Erythroblast (primary cell): ENCODE data around the gene SYCE1L.
A peak's percentile ranks its signal among the peaks of the same experiment; 100 is the strongest.
"Not testable (repeated sequence)": the region's sequence is repeated elsewhere in the genome, so short reads cannot be mapped to it uniquely, and the experiment has no call there.

ENCODE experiments used
- DNase-seq, 2 experiments: peaks; one replicate each; lab custom pipeline; 2025; lab: John Stamatoyannopoulos, UW
- GATA1 ChIP-seq: IDR thresholded peaks from 2 replicates; pipeline ENCODE4 v1.6.1; 2011; ENCODE audit warnings: low read depth, mild to moderate bottlenecking, control low read depth, low read length, moderate library complexity
- POLR2A ChIP-seq: IDR thresholded peaks from 2 replicates; pipeline ENCODE4 v1.6.1; 2011; ENCODE audit warnings: mild to moderate bottlenecking, low read length

SYCE1L gene

DNA sequence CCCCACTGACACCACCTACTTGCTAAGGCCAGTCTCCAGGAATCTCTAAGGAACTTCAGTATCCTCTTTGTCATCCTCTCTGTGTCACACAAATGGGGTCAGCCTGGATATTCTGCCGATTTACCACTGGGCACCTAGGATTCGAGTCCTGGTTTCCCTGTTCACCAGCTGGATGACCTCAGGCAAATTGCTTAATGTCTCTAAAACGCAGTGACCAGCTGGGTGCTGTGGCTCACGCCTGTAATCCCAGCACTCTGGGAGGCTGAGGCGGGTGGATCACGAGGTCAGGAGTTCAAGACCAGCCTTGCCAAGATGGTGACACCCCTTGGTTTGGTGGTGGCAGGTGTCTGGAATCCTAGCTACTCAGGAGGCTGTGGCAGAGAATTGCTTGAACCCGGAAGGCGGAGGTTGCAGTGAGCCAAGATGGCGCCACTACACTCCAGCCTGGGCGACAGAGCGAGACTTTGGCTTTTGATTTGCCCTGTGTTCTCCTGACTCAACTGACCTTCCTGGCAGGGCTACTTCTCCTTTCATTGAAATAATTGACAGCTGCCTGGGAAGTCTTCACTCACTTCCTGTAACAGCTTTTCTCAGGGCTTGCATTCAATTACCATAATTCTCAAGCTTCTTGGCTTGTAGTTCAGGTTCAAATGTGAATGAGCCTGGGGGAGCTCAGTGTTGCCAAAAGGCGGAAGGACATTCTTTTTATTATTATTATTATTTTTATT lies 15.4 kb downstream of the SYCE1L start:
- TF ChIP-seq GATA1 (no peak), POLR2A (no peak)
- DNase-seq = no peak

DNA sequence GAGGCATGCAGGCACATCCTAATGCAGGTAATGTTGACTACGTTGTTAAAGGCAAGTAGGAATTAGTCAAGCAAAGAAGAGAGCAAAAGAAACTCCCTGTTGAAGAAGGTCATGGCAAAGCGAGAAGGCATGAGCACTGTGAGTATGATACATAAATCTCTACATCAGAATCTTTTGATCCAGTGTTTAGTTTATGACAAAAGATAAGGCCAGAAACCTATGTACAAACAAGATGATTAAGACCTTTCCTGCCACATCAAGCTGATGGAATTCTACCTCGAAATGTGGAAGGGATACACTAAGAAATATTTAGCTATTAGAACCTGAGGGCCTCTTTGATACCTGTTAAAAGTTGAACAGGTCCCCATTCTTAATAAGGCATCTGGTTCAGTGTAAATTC lies 20.2 kb downstream of the SYCE1L start:
- DNase-seq = no peak

DNA sequence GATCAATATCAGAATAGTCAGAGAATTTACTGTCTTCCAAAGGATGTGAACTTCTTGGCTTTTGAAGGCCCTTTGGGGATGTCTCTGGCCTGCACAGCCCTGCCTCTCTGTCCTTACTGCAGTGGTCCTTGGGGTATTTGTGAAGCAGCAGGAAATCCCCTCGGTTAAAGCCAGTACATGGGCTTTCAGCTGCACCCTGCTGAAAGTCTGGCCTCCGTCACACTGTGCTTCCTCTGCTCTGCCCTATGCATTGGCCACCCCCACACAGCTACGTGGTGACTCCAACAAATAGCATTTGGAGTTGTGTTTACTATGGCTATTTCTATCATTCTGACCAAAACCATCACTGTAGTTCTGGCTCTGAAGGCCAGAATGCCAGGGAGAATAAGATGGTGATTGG lies 21.2 kb downstream of the SYCE1L start:
- no peak for TF ChIP-seq GATA1
- TF ChIP-seq POLR2A = no peak
- no peak for DNase-seq

More for the DNA sequence above, 20.2 kb downstream of the SYCE1L start:
- TF ChIP-seq POLR2A (no peak), GATA1 (no peak)

DNA sequence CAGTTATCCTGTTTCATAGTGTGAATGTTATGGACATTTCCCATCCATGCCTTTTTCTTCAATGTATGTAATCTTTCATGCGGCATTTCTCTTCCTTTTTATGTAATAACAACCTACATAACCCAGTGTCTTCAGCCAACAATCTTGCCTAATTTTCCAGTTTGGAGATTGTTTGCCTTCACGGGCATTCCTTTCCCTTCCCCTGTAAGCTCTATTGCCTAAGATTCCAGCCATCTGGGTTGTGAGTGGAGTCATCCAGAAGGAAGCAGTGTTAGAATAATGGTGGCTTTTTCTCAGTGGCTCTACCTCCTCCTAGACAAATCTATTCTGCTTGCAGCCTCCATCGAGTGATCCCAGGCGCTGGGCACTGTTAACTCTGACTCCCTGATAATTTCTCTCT lies 22.3 kb downstream of the SYCE1L start:
- no peak for DNase-seq
- TF ChIP-seq POLR2A = no peak
- TF ChIP-seq GATA1 = no peak

DNA sequence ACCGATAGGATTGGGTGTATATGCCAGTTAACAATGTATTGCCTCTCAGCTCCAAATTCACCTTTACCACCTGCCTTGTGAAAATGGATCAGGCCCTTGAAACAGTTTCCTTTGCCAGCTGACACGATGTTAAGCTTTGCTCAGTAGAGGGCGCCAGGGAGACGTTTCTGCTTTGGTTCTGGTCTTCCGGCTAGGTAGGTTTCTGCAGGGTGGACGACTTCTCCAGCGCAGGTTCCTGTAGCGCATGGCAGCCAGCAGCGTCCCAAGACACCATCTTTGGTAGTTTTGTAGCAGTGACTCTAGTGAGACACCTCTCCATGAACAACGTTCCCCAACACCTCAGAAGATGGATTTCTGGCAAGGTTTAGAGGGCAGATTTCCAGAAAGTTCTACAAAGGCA lies 24.0 kb downstream of the SYCE1L start:
- DNase-seq = peak; percentile 17 to 53
- TF ChIP-seq POLR2A = no peak
- no peak for TF ChIP-seq GATA1

DNA sequence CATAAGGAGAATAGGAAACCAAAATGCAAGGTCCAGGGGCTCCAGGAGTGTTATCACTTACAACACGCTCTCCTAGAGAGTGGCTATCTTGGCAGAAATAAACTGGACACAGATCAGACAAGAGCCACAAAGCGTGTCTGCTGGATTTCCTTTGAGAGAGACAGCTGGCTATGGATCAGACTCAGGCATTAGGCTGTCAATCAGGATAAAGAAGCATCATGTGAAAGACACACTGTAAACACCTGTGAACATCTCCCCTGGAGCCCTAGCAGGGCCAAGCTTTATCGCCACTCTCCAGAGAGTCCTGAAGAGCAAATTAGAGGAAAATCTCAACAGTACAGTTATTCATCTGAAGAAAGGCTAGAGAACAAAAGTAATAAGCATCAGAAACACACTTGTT lies 26.0 kb downstream of the SYCE1L start:
- no peak for TF ChIP-seq GATA1
- TF ChIP-seq POLR2A = no peak
- no peak for DNase-seq

DNA sequence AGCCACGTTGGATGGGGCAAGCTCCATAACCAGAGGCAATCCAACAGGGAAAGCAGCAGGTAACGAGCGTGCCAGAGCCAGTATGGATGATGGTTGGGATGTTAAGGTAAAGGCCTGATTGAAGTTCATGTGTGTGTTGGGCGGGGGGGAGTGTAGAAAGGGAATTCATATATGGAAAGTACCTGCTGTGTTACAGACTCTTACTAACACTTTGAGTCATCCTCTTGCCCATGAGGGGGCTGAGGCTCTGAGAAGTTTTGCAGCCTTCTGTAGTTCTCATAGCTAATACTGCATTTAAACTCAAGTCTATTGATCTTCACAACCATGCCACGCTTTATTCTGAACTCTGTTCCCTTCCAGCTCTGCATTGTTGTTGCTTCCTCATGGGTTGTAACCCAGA lies 28.5 kb downstream of the SYCE1L start:
- peak in 1 of 2 experiments; percentile 7 for DNase-seq
- TF ChIP-seq POLR2A (no peak), GATA1 (no peak)

DNA sequence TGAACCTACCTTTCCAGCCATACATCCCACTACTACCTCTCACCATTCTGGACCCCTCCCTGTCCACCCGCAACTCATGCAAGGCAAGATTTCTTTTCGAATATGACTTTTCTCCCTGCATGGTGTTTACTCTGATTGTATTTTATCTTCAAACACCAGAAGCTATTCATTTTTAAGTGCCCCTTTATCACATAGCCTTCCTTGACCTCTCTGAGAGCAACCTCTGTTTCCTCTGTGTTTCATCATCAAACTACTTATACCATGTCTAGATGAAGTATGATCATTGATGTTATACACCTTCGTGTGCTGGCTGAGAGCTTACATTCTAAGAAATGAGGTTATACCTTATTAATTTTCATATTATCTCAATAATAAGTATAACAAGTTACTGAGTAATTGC lies 31.8 kb downstream of the SYCE1L start:
- no peak for TF ChIP-seq GATA1
- no peak for TF ChIP-seq POLR2A
- peak; percentile 39 to 73 for DNase-seq

DNA sequence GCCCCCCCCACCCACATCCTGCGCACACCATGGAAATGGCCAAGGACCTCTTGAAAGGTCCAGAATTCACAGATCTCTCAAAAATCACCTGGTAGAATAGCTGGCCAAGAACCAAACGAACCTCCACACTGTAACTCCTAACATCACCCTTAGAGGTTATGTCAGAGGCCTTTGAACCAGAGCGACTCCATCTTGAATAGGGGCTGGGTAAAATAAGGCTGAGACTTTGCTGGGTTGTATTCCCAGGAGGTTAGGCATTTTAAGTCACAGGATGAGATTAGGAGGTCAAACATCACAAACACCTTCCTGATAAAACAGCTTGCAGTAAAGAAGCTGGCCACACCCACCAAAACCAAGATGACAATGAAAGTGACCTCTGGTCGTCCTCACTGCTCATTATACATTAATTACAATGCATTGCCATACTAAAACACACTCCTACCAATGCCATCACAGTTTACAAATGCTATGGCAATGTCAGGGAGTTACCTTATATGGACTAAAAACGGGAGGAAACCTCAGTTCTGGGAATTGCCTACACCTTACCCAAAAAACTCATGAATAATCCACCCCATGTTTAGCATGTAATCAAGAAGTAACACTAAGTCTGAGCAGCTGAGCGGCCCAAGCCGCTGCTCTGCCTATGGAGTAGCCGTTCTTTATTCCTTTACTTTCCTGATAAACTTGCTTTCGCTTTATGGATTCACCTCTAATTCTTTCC lies 34.8 kb downstream of the SYCE1L start:
- peak in 1 of 2 experiments; percentile 47 for DNase-seq
- no peak for TF ChIP-seq GATA1
- TF ChIP-seq POLR2A = no peak

DNA sequence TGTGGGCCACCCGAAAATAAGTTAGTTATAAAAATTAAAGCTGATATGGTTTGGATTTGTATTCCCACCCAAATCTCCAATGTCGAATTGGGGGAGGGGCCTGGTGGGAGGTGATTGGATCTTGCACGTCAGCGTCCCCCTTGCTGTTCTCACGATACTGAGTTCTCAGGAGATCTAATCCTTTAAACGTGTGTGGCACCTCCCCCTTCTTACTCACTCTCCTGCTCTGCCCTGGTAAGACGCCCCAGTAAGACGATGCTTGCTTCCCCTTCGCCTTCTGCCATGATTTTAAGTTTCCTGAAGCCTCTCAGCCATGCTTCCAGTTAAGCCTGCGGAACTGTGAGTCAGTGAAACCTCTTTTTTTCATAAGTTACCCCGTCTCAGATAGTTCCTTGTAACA lies 35.4 kb downstream of the SYCE1L start:
- DNase-seq = peak in 1 of 2 experiments; percentile 38
- TF ChIP-seq POLR2A (no peak), GATA1 (no peak)

DNA sequence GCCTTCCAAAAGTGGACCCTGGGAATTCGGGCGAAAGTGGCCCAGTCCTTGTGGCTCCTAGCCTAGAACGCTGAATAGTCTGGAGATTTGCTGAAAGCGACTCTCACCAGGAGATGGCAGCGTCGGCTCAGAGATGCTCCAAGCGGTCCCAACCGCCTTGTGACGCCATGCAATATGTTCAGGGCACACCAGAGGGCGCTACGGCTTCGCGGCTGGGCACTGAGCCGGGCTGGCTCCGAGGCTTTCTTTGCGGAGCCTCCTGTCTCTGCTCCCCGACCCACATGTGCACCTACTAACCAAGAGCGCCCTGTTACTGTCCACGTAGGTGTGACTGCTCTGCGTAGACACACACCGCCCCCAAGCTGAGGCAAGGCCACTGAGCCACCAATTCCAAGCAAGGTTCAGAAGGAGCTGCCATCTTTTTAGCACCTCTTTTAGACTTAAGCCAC lies 36.9 kb downstream of the SYCE1L start:
- TF ChIP-seq POLR2A (no peak), GATA1 (no peak)
- DNase-seq = peak; percentile 81 to 91

DNA sequence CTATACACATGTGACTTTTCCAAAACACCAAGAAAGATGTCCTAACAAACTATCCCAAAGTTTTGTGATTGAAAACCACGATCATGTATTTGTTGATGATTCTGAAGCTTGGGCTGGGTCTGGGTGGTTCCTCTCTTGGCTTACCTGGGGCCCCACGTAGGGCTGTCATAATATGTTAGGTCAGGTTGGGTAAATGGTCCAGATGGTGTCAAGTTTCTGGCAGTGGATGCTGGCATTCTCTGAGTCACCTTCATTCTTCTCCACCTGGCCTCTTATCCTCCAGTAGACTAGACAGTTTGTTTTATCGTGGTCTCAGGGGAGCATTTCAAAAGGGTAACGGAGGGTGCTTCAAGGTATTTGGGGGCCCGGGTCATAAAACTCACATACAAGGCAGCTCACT lies 39.4 kb downstream of the SYCE1L start:
- DNase-seq = no peak
- TF ChIP-seq POLR2A (no peak), GATA1 (no peak)

DNA sequence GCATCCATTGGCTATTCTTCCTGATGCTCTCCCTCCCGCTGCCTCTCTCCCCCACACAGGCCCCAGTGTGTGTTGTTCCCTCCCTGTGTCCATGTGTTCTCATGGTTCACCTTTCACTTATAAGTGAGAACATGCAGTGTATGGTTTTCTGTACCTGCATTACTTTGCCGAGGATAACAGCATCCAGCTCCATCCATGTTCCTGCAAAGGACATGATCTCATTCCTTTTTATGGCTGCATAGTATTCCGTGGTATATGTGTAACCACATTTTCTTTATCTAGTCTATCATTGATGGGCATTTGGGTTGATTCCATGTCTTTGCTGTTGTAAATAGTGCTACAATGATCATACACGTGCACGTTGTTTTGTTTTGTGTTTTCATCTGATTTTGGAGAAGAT lies 43.3 kb downstream of the SYCE1L start:
- DNase-seq = not testable (repeated sequence)

DNA sequence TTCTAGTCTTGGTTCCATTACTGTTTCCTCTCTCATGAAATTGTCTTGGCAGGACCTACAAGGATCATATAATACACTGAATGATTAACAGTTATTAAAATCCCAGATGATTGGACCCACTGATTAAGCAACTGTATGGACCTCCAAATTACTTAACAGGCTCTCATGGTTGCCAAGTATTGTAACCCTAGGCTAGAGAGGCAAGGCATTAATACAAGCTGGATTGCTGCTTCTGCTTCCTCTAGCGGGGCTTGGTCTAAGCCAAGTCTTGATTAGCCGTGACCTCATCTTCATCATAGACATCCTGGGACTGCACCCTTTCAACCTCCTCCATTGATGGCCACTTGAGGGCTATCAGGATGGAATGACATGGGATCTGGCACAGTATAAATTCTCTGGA lies 46.9 kb downstream of the SYCE1L start:
- no peak for TF ChIP-seq GATA1
- TF ChIP-seq POLR2A = no peak

More for the DNA sequence above, 46.9 kb downstream of the SYCE1L start:
- no peak for DNase-seq
